Measurements from ENCODE around the gene SEC61G. TPM values are rescaled to one million over a fixed set of nuclear protein-coding genes. Genes with fewer than 3 reads are reported as not detected.

SEC61G gene
- polyA plus RNA-seq (2013, experiment 1 of 2) = 333 TPM
- 348 TPM for polyA plus RNA-seq (2013, experiment 2 of 2)

DNA sequence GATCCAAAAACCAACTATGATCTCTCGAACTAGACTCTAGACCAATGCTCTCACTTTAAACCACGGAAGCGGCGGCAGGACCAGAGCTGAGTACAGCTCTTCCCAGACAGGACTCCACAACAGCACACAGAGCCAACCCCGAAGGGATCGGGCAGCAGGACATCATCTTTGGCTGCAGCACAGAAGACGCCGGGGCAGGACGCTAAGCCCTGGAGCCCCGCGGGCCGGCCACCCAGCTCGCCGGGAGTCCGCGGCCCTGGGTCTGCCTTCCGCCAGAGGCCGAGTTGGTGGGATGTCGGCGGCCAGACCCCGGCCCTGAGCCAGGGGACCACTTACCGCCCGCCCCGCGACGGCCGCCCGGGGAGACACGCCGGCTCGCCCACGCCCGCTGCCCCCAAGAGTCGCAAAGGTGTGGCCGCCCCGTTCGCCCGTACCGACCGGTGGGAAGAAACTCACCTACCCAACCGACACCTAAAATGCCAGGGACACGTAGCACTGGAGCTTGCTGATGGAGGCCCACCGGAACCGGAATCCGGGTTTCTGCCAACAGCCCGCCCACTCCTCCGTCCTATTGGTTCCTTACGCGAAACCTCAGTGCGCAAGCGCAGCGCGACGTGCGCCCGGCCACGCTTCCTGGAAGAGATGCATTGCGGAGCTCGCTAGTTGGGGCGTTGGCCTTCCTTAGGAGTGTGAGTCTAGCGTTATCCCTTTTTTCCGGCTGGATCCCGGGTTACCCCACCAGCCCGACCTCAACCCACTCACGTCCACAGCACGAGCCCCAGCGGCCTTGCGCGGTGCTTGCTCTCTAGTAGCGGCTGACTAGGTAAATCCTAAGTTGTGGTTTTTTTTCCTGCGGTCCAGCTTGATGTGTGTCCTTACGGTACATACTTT is at the start of gene SEC61G:
TSS of gene SEC61G (minus strand) at position 510 of the 891 bp plus-strand sequence. CDS start 1,623 bp downstream, outside the sequence.
- no peaks in the 10 kb centered on the region for H3K9me3 ChIP-seq (ENCODE audit: control insufficient read depth, low read length)
- peaks cover 23% of the 10 kb centered on the region for H3K36me3 ChIP-seq (ENCODE audit: control insufficient read depth, insufficient read depth, low read length)
- WGBS, 2 experiments (ENCODE audit: insufficient coverage in 2 of 2) = 0% methylated on average over 42 to 51 of the region's 72 CpGs
- peaks cover 4% of the 10 kb centered on the region for H3K4me1 ChIP-seq (ENCODE audit: control insufficient read depth, insufficient read depth, low read length, poor library complexity, severe bottlenecking)
- peak within 1 kb of the TSS; percentile 50 for H3K27ac ChIP-seq (ENCODE audit: low read depth, low read length, severe bottlenecking)
- H3K4me3 ChIP-seq (ENCODE audit: extremely low read depth, insufficient read depth, low read length, poor library complexity, severe bottlenecking) = peak within 1 kb of the TSS; percentile 91

DNA sequence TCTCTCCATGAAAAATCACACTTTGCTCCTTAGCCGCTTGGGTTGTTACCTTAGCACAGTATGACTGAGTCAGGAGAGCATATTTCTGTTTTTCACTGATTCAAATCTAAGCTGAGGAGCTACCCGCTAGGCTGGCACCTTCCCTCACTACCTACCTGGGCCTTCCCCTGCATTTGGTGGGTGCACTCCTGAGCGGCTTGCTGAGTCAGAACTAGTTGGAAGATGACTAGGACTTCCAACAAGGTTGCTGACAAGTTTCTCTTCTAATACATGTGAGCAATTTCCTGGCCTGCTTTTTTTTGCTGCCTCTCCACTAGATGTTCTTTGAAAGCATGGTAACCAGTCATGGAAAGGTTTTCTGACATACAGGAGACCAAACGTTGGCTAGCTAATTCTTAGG is 43.8 kb upstream of the SEC61G start:
- Histone ChIP-seq H3K4me1 (ENCODE audit: control insufficient read depth, insufficient read depth, low read length, poor library complexity, severe bottlenecking) (no peaks in the 10 kb centered on the region), H3K9me3 (ENCODE audit: control insufficient read depth, low read length) (no peaks in the 10 kb centered on the region), H3K4me3 (ENCODE audit: extremely low read depth, insufficient read depth, low read length, poor library complexity, severe bottlenecking) (no peak overlapping the region), H3K27ac (ENCODE audit: low read depth, low read length, severe bottlenecking) (no peak overlapping the region), H3K36me3 (ENCODE audit: control insufficient read depth, insufficient read depth, low read length) (no peaks in the 10 kb centered on the region)
- 92% methylated on average over 1 of the region's 4 CpGs; no CpG with 5 or more reads in 1 of the 2 experiments for WGBS, 2 experiments (ENCODE audit: insufficient coverage in 2 of 2)

DNA sequence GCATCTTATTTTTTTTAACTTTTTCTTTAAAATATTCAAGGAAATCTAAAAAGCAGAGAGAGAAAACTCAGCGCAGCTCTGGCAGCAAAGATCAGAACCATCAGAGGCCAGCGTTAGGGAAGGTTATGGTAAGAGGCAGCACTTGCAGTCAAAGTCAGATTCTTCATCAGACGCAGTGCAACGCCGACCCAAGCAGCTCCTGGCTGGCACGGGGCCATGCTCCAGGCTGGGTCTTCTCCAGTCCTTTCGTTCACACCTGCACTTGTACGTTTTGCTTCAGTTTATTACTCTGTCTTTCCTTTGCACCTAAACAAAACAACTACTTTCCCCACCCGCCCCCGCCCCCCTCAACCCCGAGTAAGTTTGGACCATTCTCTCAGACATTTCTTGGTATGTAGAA is 43.1 kb upstream of the SEC61G start:
- no peaks in the 10 kb centered on the region for H3K36me3 ChIP-seq (ENCODE audit: control insufficient read depth, insufficient read depth, low read length)
- WGBS, 2 experiments (ENCODE audit: insufficient coverage in 2 of 2) = 93 to 97% methylated on average over 6 to 8 of the region's 11 CpGs
- no peak overlapping the region for H3K4me3 ChIP-seq (ENCODE audit: extremely low read depth, insufficient read depth, low read length, poor library complexity, severe bottlenecking)
- H3K4me1 ChIP-seq (ENCODE audit: control insufficient read depth, insufficient read depth, low read length, poor library complexity, severe bottlenecking) = no peaks in the 10 kb centered on the region
- no peak overlapping the region for H3K27ac ChIP-seq (ENCODE audit: low read depth, low read length, severe bottlenecking)
- no peaks in the 10 kb centered on the region for H3K9me3 ChIP-seq (ENCODE audit: control insufficient read depth, low read length)

DNA sequence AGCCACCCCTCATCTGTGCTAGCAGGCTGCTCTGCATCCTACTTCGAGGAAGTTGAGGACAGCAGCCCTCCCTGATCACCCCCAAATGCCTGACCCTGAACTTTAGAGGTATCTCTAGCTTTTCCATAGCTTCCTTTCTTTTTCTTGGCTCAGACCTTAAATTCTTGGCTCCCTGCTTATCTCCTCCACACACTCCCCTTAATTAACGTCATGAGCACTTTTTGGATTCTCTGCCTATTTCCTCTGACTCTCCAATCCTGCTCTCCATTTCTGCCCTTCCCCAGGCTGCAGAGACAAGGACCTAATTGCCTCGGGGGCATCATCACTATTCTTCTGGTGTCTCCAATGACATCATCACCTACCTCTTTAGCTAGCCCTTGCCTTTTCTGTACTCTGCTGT is 40.8 kb upstream of the SEC61G start:
- Histone ChIP-seq H3K4me1 (ENCODE audit: control insufficient read depth, insufficient read depth, low read length, poor library complexity, severe bottlenecking) (no peaks in the 10 kb centered on the region), H3K4me3 (ENCODE audit: extremely low read depth, insufficient read depth, low read length, poor library complexity, severe bottlenecking) (no peak overlapping the region), H3K27ac (ENCODE audit: low read depth, low read length, severe bottlenecking) (no peak overlapping the region), H3K36me3 (ENCODE audit: control insufficient read depth, insufficient read depth, low read length) (no peaks in the 10 kb centered on the region), H3K9me3 (ENCODE audit: control insufficient read depth, low read length) (no peaks in the 10 kb centered on the region)
- 89 to 90% methylated on average over 3 of the region's 3 CpGs for WGBS, 2 experiments (ENCODE audit: insufficient coverage in 2 of 2)

DNA sequence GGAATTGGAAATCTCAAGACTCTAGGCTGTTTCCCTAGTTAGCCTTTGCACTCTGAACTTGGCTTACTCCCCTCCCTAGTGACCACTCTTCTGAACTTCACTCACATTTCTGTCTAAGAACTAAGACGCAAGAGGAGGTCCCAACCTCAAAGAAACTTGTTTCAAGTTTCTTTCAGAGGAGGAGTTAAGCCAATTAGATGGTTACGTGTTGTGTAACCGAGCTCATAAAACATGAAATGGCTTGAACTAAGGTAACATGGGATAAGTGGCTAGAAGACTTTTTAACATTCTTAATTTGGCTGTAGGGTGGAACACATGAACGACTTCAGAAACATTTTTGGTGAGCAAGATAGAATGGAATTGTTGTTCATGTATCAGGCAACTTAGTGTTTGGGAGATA is 39.5 kb upstream of the SEC61G start:
- Histone ChIP-seq H3K36me3 (ENCODE audit: control insufficient read depth, insufficient read depth, low read length) (no peaks in the 10 kb centered on the region), H3K9me3 (ENCODE audit: control insufficient read depth, low read length) (no peaks in the 10 kb centered on the region), H3K4me1 (ENCODE audit: control insufficient read depth, insufficient read depth, low read length, poor library complexity, severe bottlenecking) (no peaks in the 10 kb centered on the region), H3K4me3 (ENCODE audit: extremely low read depth, insufficient read depth, low read length, poor library complexity, severe bottlenecking) (no peak overlapping the region), H3K27ac (ENCODE audit: low read depth, low read length, severe bottlenecking) (no peak overlapping the region)
- WGBS, 2 experiments (ENCODE audit: insufficient coverage in 2 of 2) = 86 to 93% methylated on average over 4 of the region's 4 CpGs

DNA sequence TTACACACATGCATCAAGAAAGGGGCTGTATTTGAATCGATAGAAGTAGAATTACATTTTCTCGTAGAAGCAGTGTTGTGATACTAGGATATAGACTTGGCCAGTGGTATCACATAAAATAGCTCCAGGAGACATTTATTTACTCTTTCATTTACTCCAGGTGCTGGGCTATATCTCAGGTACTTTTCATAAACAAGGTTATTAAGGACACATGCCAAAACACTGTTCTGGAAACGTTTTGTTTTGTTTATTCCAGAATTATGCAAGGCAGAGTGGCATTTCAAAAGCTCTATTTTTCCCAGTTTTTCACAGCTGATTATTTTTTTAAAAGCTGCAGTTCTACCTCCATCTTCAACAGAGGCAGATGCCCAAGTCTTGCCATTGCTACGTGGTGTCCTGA is 37.8 kb upstream of the SEC61G start:
- H3K27ac ChIP-seq (ENCODE audit: low read depth, low read length, severe bottlenecking) = no peak overlapping the region
- no peaks in the 10 kb centered on the region for H3K4me1 ChIP-seq (ENCODE audit: control insufficient read depth, insufficient read depth, low read length, poor library complexity, severe bottlenecking)
- WGBS, 2 experiments (ENCODE audit: insufficient coverage in 2 of 2) = 70 to 85% methylated on average over 2 of the region's 4 CpGs

DNA sequence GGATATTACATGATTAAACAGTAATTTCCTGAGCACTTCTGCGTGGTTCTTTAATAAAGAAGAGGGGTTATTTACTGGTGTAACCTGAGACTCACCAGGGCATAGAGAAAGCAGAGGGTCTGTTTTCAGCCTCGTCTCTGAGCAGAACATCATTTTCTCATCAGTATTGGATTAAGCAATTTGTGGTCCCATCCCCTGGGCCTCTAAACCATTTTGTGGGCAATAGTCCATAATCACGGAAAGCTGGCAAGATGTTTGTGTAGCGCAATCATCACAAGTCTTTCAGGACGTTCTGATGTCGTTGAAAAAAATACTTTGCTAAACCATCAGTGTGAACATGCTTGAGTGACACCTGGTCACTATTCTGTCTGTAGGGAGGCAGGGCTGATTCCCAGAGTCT is 37.1 kb upstream of the SEC61G start:
- Histone ChIP-seq H3K27ac (ENCODE audit: low read depth, low read length, severe bottlenecking) (no peak overlapping the region), H3K4me1 (ENCODE audit: control insufficient read depth, insufficient read depth, low read length, poor library complexity, severe bottlenecking) (no peaks in the 10 kb centered on the region), H3K4me3 (ENCODE audit: extremely low read depth, insufficient read depth, low read length, poor library complexity, severe bottlenecking) (no peak overlapping the region), H3K36me3 (ENCODE audit: control insufficient read depth, insufficient read depth, low read length) (no peaks in the 10 kb centered on the region), H3K9me3 (ENCODE audit: control insufficient read depth, low read length) (no peaks in the 10 kb centered on the region)
- WGBS, 2 experiments (ENCODE audit: insufficient coverage in 2 of 2) = 90 to 92% methylated on average over 5 to 6 of the region's 6 CpGs

More for the DNA sequence above, 37.8 kb upstream of the SEC61G start:
- Histone ChIP-seq H3K9me3 (ENCODE audit: control insufficient read depth, low read length) (no peaks in the 10 kb centered on the region), H3K36me3 (ENCODE audit: control insufficient read depth, insufficient read depth, low read length) (no peaks in the 10 kb centered on the region), H3K4me3 (ENCODE audit: extremely low read depth, insufficient read depth, low read length, poor library complexity, severe bottlenecking) (no peak overlapping the region)

DNA sequence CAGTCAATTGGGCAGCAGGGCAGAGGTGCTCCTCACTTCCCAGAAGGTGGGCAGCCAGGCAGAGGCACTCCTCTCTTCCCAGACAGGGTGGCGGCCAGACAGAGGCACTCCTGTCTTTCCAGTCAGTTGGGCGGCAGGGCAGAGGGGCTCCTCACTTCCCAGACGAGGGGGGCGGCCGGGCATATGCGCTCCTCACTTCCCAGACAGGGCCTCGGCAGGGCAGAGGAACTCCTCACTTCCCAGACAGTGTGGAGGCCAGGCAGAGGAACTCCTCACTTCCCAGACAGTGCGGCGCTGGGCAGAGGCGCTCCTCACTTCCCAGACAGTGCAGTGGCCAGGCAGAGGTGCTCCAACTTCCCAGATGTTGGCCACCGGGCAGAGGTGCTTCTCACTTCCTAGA is 33.4 kb upstream of the SEC61G start:
- WGBS, 2 experiments (ENCODE audit: insufficient coverage in 2 of 2) = 64 to 81% methylated on average over 8 to 9 of the region's 11 CpGs
- Histone ChIP-seq H3K36me3 (ENCODE audit: control insufficient read depth, insufficient read depth, low read length) (no peaks in the 10 kb centered on the region), H3K9me3 (ENCODE audit: control insufficient read depth, low read length) (no peaks in the 10 kb centered on the region), H3K4me3 (ENCODE audit: extremely low read depth, insufficient read depth, low read length, poor library complexity, severe bottlenecking) (no peak overlapping the region), H3K27ac (ENCODE audit: low read depth, low read length, severe bottlenecking) (no peak overlapping the region), H3K4me1 (ENCODE audit: control insufficient read depth, insufficient read depth, low read length, poor library complexity, severe bottlenecking) (no peaks in the 10 kb centered on the region)

DNA sequence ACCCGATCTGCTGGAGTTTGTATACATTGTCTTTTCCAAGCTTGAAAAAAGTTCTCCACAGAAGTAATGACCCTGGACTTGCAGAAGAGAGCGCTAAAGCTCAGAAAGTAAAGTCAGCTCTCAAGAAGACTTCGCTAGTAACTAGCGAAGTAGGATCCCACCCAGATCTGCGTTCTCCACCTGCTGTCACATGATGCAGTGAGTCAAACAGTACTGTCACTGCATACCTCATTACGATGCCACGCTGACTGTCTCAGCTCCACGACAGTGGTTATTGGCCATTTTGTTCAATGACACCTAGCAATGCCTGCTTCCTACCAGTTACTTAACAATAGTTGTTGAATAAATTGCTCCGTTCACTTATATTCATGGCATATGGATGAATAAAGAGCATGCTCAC is 29.7 kb upstream of the SEC61G start:
- Histone ChIP-seq H3K4me3 (ENCODE audit: extremely low read depth, insufficient read depth, low read length, poor library complexity, severe bottlenecking) (no peak overlapping the region), H3K36me3 (ENCODE audit: control insufficient read depth, insufficient read depth, low read length) (no peaks in the 10 kb centered on the region), H3K27ac (ENCODE audit: low read depth, low read length, severe bottlenecking) (no peak overlapping the region), H3K4me1 (ENCODE audit: control insufficient read depth, insufficient read depth, low read length, poor library complexity, severe bottlenecking) (no peaks in the 10 kb centered on the region), H3K9me3 (ENCODE audit: control insufficient read depth, low read length) (no peaks in the 10 kb centered on the region)
- WGBS, 2 experiments (ENCODE audit: insufficient coverage in 2 of 2) = 10% methylated on average over 8 of the region's 9 CpGs

DNA sequence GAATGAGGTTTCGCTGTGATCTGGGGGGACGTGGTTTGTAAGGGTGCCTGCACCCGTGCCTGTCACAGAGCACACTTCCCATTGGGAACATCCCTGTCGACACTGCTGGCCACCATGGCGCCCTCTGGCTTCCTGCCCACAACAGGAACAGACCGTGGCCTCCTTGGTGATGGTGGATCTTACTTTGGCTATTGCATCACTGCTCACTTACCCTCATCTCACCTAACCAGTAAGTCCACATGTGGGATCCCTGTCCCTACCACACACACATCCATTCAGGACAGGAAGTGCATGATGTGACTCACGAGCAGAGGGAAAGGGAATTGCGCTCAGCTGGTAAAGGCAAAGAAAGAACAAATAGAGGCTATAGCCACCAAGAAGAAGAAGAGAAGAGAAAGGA is 26.2 kb upstream of the SEC61G start:
- WGBS, 2 experiments (ENCODE audit: insufficient coverage in 2 of 2) = 92 to 95% methylated on average over 8 of the region's 8 CpGs
- Histone ChIP-seq H3K9me3 (ENCODE audit: control insufficient read depth, low read length) (no peaks in the 10 kb centered on the region), H3K4me1 (ENCODE audit: control insufficient read depth, insufficient read depth, low read length, poor library complexity, severe bottlenecking) (no peaks in the 10 kb centered on the region), H3K4me3 (ENCODE audit: extremely low read depth, insufficient read depth, low read length, poor library complexity, severe bottlenecking) (no peak overlapping the region), H3K36me3 (ENCODE audit: control insufficient read depth, insufficient read depth, low read length) (no peaks in the 10 kb centered on the region), H3K27ac (ENCODE audit: low read depth, low read length, severe bottlenecking) (no peak overlapping the region)

DNA sequence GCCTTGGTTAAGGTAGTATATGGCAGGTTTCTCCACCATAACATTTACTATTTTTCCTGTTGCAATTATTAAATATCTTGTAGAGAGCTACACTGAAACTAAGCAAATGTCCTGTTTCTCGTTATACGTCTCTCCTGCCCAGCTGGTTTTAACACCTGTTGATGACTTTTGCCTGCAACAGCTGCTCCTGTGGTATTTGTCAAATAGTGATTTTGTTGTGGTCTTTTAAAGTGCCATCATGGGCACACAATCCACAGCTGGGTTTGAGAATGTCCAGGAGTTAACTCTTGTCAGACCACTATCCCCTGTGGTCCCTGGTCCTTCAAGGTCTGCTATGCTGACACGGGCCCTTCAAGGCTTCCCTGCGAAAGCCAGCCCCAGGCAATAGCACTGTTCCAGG is 24.9 kb upstream of the SEC61G start:
- no peaks in the 10 kb centered on the region for H3K4me1 ChIP-seq (ENCODE audit: control insufficient read depth, insufficient read depth, low read length, poor library complexity, severe bottlenecking)
- H3K36me3 ChIP-seq (ENCODE audit: control insufficient read depth, insufficient read depth, low read length) = no peaks in the 10 kb centered on the region
- H3K27ac ChIP-seq (ENCODE audit: low read depth, low read length, severe bottlenecking) = no peak overlapping the region
- H3K9me3 ChIP-seq (ENCODE audit: control insufficient read depth, low read length) = no peaks in the 10 kb centered on the region
- 83 to 92% methylated on average over 2 of the region's 4 CpGs for WGBS, 2 experiments (ENCODE audit: insufficient coverage in 2 of 2)
- H3K4me3 ChIP-seq (ENCODE audit: extremely low read depth, insufficient read depth, low read length, poor library complexity, severe bottlenecking) = no peak overlapping the region

Measured in mesodermal cell (in vitro differentiated cells).